Measurements from ENCODE around the gene SIRPA. TPM values are rescaled to one million over a fixed set of nuclear protein-coding genes. Genes with fewer than 3 reads are reported as not detected.

Gene SIRPA
- total and polyA plus RNA-seq, 12 donors, result 9.7 to 45.8 (median 24.8) TPM

GRCh38 chr20:1861996-1862662 lies 33.1 kb upstream of the SIRPA start:
- TF ChIP-seq, protein P1, sequence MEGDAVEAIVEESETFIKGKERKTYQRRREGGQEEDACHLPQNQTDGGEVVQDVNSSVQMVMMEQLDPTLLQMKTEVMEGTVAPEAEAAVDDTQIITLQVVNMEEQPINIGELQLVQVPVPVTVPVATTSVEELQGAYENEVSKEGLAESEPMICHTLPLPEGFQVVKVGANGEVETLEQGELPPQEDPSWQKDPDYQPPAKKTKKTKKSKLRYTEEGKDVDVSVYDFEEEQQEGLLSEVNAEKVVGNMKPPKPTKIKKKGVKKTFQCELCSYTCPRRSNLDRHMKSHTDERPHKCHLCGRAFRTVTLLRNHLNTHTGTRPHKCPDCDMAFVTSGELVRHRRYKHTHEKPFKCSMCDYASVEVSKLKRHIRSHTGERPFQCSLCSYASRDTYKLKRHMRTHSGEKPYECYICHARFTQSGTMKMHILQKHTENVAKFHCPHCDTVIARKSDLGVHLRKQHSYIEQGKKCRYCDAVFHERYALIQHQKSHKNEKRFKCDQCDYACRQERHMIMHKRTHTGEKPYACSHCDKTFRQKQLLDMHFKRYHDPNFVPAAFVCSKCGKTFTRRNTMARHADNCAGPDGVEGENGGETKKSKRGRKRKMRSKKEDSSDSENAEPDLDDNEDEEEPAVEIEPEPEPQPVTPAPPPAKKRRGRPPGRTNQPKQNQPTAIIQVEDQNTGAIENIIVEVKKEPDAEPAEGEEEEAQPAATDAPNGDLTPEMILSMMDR (IDR thresholded peaks at IDR 0.05), result no peak
- Histone ChIP-seq H3K9me3 (no peaks in the 10 kb centered on the region), H3K4me3 (no peak overlapping the region), H3K27ac (no peak overlapping the region), H3K36me3 (no peaks in the 10 kb centered on the region), H3K4me1 (peaks cover 0 to 28% (median 0%) of the 10 kb centered on the region in 9 donors), H3K27me3 (no peaks in the 10 kb centered on the region)
- 69 to 71% methylated on average over 8 of the region's 8 CpGs for WGBS, 2 donors
- ATAC-seq (no peak), DNase-seq (no peak)
- intact Hi-C loops (cut with DNase I), result no loop called here

GRCh38 chr20:1862663-1863053 lies 32.5 kb upstream of the SIRPA start:
- H3K36me3 ChIP-seq, result no peaks in the 10 kb centered on the region
- TF ChIP-seq, protein P1 (IDR thresholded peaks at IDR 0.05), result no peak
- H3K27me3 ChIP-seq, result peaks cover 0 to under 1% (median 0%) of the 10 kb centered on the region in 7 donors
- WGBS, 2 donors, result 93 to 97% methylated on average over 4 of the region's 4 CpGs
- intact Hi-C loops (cut with DNase I), result no loop called here
- no peak for ATAC-seq
- DNase-seq, result no peak
- H3K4me1 ChIP-seq, result peaks cover 0 to 28% (median 0%) of the 10 kb centered on the region in 9 donors
- H3K27ac ChIP-seq, result no peak overlapping the region
- no peak overlapping the region for H3K4me3 ChIP-seq
- no peaks in the 10 kb centered on the region for H3K9me3 ChIP-seq

- DNase-seq (no peak), ATAC-seq (no peak)
- peaks cover 0 to 5% (median 0%) of the 10 kb centered on the region in 7 donors for H3K27me3 ChIP-seq
- H3K4me1 ChIP-seq, result peaks cover 0 to 25% (median 0%) of the 10 kb centered on the region in 9 donors
- H3K4me3 ChIP-seq, result no peak overlapping the region
- TF ChIP-seq, protein P1 (IDR thresholded peaks at IDR 0.05), result no peak
- no peaks in the 10 kb centered on the region for H3K36me3 ChIP-seq
- no peaks in the 10 kb centered on the region for H3K9me3 ChIP-seq
- intact Hi-C loops (cut with DNase I), result no loop called here
- WGBS, 2 donors, result 70 to 77% methylated on average over 1 of the region's 1 CpG
- no peak overlapping the region for H3K27ac ChIP-seq
These were observed 31.9 kb upstream of the SIRPA start for GRCh38 chr20:1863296-1863695.

DNA sequence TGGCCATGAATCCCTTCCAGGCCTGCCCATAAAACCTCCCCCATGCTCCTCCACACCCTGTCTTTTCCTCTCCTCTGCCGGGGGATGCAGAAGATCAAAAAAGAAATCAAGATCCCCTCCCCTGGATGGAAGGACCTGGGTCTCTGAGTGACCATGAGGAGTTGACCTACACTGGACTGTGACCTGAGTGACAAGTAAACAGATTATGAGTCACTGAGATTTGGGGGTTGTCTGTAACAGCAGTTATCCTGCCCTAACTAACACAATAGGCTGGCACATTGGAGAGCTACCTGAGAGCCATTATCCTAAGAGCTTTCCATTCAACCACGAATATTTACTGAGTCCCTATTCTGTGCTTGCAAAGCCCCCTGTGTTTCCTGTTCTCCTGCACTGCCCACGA lies 28.4 kb upstream of the SIRPA start:
- 35 to 40% methylated on average over 3 of the region's 3 CpGs for WGBS, 2 donors
- Histone ChIP-seq H3K9me3 (no peaks in the 10 kb centered on the region), H3K4me1 (peaks cover 0 to 33% (median 0%) of the 10 kb centered on the region in 9 donors), H3K4me3 (no peak overlapping the region), H3K36me3 (no peaks in the 10 kb centered on the region), H3K27ac (no peak overlapping the region), H3K27me3 (peaks cover 0 to 10% (median 0%) of the 10 kb centered on the region in 7 donors)
- intact Hi-C loops (cut with DNase I), result no loop called here
- no peak for ATAC-seq
- no peak for DNase-seq
- TF ChIP-seq, protein P1 (IDR thresholded peaks at IDR 0.05), result no peak
